SIG-M5 treated with dmso at 0.1 percent for 504 hours (cell line): ENCODE results near the gene TFDP2.

ENCODE experiments used
- DNase-seq: peaks from one replicate; lab custom pipeline; 2025; ENCODE audit not compliant: unreplicated experiment; lab: John Stamatoyannopoulos, UW

TFDP2 gene

DNA sequence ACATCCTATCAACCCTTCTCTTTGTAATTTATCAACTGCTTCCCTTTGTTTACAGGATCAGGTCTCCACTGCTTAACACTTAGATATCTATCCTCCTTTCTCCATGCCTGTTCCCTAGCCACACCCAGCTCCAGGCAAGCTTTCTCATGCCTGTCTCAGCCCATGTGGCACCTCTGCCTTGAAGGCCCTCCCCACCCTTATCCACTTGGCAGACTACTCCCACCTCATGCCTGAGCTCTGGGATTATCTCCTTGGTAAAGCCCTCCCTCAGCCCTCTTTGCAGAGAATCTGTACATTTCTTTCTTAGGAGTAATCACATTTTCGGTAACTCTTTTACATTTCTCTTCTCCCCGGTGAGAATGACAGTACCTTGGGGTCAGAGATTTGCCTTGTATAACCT is 176.9 kb downstream of the TFDP2 start:
- no peak for DNase-seq

DNA sequence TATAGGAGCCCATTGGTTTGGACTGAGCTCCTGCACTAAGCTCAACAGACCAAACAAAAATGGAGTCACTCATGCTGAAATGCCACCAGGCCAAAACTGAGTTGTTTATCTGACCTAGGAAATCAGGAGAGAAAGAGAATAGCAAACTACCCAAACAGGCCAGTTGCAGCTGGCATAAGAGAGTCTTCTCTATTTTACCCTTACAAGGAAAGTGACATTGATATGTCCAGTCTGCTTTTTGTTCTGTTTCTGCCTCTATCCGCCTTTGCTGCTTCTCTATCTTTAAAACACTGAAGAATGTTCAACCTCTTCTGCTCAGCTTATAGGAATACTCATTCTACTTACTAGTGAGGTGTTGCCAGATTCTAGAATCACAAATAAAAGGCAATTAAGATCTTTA is 177.8 kb downstream of the TFDP2 start:
- no peak for DNase-seq

DNA sequence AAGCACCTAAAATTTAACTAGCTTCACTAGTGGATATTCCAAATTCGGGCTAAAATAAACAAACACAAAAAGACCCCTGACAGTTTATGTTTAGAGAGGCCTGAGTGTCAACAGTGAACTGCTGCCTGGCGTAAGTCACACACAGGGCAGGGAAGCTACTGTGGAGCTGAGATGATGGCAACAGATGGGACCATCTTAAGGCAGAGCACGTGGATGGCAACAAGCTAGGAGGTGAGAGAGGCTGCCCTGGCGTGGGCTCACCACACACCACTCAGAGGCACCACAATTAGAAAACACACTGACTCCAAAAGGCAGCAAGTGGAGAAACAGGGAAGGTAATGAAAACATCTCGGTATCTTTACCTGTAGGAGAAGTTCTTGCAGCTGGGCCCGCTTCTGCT is 179.6 kb downstream of the TFDP2 start:
- no peak for DNase-seq

DNA sequence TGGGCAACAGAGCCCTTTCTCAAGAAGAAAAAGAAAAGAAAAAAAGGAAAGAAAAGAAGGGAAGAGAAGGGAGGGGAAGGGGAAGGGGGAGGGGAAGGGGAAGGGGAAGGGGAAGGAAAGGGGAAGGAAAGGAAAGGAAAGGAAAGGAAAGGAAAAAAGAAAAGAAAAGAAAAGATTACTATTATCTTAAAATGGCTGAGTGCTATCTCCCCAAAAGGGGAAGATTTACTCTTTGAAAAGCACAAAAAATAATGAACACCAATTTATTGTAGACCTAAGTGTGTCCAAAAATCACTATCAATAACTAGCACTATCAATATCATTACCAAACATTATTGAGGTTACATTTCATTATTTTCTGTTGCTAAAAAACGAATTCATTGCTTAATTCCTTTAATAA is 183.9 kb downstream of the TFDP2 start:
- DNase-seq: no peak

DNA sequence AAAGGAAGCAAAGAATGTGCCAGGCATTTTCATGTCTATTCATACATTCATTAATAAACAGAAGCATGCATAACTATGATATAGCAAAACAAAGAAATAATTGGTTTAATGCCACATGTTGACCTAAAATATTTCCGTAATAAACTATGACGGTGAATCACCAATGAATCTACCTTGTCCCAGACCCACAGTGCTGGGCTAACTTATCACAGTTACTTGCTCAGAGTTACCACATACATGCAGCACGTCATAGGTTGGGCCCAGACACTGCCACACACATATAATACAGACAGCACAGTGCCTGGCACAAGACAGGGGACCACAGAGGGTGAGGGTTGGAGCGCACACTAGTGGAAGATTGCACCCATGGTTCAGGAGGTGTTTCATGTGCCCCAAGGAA is 186.0 kb downstream of the TFDP2 start:
- no peak for DNase-seq

DNA sequence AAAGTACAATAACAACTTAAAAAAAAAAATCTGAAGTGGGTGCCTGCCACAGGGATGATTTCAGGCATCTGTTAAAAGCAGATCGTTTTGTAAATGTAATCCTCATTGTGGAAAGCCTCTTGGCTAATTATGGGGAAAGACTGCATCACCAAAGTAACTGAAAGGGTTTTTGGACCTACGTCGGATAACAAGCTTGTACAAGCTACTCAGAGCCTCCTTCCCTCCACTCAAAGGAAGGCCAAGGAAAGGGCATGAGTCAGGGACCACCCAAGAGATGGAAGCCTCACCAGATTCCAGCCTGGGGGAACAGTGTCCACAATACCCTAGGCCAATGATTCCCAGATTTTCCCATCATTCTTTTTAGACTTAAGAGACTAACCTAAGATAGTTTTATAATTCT is 188.6 kb downstream of the TFDP2 start:
- no peak for DNase-seq

DNA sequence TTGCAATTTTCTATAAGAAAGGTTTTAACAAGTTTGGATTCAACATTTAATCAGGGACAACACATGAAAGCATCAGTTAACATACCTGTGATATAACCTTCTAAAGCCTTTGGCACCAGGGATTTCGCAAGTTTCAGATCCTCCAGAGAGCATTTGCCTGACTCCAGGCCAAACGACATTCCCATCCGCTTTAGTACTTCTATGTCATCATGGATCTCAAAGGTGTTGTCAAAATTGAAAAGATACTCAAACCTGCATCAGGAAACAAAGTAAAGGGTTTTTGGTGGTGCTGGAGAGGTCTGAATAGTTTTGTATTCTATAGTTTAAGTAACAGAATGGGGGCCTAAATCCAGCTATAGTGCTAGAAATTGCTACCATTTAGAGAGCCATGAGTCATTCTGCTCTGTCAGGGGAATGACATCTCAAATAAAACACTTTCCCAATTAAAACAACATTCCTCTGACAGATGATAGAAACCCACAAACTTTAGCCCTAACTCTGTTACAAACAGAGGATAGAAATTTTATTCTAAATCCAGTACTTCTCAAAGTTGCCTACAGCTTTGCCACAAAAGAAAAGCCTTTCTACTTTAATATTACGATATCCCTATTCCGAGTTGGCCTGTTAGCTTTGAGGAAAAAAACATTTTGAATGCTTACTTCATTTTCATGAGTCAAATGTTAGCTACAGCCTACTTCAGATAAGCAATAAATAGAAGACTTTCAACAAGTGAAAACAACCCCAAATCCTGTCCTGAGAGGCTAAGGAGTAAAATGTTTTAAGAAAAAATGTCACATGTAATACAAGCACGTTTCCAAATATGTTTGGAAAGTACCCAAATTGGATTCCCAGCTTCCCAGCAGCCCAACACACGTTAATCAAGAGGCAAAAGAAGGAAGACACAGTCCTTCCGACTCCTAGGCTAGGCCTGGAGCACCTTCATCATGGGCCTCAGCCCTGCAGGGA is 189.5 kb downstream of the TFDP2 start:
- DNase-seq: no peak

DNA sequence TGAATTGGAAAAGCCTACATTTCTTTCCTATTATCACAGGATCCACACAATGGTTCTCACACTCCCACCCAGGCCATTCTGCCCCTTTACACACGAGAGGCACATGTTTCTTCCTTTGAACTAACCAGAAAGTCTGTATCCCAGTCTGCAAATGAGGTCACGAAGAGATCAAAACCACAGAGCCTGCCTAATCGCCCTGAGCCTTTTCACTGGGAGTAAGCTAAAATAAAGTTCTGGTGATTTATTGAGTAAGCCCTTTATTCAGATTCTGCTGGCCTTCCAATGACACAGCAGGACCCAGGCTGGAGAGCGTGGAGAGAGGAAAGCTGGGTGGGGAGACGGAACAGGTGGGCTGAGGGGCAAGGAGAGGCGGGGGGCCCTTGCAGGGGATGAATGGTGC is 194.2 kb downstream of the TFDP2 start:
- no peak for DNase-seq

DNA sequence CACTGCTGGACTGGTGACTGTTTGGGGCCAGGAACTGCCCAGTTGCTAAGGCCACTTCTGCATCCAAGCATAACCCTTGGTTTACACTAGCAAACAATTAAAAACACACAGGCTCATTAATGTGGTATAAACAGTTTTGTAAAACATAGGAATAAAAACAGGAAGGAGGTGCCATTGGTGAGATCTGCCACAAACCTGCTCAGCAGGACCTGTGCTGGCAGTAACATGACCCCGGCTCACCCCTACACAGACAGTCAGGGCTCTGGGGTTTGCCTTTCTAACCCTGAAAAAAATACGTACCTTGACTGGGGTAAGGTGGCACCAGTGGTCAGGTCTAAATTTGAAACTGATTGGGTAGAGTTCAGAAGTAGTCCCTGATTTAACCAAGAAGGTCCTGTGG is 196.7 kb downstream of the TFDP2 start:
- DNase-seq: no peak

DNA sequence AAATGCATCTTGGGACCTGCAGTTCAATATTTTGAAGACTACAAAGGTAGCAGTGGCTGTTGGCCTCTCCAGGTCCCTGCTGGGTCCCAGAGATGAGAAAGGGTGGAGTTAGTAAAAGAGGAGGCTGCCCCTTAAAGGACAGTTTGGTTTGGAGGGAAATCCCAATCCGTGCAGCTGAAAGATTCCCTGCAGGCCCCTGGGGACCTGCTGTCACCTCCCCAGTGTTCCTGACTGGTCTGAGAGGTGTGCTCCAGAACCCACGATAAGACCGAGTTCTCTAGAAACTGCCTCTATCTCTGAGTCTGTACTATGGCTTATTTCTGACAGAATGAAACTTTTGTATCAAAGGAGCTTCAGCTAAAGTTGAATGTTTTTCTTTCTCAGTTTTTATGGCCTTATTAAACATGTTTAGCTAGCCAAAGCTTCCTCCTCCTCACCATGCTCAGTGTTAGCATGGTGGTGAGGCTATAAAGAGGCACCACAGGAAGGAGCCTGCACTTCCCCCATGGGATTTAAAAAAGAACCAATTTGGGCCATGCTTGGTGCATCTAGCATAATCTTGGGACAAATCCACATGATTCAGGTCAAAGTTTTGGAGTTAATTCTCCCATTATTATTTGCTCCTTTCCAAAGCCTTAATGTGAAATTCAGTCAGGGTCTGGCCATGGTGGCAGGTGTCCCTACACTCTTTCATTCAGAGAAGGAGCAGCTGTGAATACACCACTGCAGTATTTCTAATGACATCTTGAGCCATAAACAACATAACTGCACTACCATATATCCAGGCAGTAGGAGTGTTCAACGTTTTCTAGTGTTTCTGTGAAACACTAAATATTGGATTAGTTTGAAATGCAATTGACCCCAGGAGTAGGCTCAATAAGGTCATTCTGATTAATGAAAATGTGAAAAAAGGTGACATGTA is 198.5 kb downstream of the TFDP2 start:
- no peak for DNase-seq

DNA sequence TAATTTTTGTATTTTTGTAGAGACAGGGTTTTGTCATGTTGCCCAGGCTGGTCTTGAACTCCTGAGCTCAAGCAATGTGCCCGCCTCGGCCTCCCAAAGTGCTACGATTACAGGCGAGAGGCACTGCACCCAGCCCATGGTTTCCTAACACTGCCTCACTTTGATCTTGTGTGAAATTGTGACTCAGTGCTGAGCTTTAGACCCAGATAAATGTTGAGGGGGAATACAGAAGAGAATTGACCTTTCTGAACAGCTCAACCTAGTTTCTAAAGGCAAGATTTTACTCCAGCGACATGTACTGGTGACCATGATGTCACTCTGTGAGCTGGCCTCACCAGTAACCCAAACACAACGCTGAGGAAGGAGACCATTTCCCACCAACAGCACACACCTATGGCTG is 199.4 kb downstream of the TFDP2 start:
- no peak for DNase-seq

DNA sequence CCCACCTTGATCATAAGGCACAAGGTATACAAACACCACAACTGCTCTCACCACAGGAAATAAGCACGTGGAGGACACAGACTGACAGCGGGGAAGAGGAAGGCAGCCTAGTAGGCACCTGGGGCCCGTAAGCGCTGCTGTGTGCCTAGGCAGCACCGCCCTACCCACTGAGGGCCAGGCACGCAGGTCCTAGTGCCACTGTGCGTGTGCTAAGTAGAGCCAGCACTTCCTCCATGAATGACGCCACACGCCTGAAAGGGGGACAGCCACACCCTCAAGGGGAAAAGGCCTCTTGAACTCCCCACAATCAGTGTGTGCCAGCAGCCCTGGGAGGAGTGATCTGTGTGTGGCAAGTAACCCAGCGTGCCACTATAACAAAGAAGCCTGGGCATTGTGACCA is 199.9 kb downstream of the TFDP2 start:
- no peak for DNase-seq

DNA sequence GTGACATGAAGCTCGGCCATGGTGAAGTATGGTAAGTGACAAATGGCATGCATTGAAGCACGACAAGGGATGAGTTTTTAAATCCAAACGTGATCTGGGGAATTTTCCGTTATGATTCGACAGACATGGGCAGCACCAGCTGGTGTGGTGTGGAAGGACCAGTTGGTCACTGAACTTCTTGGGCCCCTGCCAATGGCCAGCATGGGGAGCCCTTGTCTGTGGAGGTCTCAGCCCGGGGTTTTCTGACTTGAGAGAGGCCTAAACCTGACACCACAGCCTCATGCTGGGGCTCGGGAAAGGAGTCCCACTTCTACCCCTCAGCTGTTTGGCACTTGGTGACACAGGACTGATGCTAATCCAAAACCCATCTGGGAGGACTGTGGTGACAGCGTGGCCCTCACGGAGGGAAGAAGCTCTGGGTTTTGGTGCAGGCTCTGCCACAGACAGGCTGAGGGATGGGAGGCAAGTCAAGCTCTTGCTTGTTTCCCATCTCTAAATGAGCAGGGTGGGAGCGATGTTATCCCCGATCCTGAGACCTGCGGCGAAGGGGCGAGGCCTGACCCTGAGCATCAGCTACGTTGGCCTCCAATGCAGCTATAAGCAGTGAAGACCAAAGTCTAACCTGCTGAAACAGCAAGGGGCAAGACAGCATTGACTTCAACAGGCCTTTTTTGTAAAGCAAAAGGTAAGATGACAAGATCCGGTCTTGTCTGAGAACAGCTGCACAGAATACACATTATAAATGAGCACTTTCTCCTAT is 203.4 kb downstream of the TFDP2 start:
- DNase-seq: no peak

DNA sequence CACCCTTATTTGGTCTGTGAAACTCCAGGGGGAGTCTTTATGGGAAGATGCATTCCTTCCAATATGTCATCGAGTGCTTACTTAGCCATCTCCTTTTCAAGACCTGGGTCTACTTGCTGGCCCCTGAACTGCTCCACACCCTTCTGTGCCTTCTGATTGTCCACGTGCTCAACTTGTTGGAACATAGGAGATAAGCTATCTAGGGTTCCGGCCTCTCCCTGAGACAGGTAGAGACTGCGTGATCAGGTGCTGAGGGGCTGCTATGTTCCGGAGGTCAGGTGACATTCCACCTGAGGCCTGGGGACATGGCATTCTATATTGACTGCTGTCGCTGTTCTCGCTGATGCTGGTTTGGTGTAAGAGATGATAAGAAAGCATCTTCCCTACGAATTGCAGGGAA is 207.3 kb downstream of the TFDP2 start:
- DNase-seq: no peak

DNA sequence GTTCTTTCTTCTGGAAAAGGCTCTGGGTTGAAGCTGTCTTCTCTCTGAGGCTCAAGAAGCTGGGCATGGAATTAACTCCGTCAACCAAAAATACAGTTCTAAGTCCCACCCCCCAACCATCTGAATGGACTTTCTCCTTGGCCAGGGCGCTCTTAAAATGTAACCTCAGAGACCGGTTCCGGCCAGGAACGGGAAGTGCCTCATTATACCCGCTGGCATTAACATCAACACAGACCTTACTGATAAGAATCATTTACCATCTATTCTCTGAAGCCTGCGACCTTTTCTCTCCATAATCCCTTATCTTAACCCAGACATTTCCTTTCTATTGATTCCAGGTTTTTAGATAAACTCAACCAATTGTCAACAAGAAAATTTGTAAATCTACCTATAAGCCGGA is 208.3 kb downstream of the TFDP2 start:
- no peak for DNase-seq

DNA sequence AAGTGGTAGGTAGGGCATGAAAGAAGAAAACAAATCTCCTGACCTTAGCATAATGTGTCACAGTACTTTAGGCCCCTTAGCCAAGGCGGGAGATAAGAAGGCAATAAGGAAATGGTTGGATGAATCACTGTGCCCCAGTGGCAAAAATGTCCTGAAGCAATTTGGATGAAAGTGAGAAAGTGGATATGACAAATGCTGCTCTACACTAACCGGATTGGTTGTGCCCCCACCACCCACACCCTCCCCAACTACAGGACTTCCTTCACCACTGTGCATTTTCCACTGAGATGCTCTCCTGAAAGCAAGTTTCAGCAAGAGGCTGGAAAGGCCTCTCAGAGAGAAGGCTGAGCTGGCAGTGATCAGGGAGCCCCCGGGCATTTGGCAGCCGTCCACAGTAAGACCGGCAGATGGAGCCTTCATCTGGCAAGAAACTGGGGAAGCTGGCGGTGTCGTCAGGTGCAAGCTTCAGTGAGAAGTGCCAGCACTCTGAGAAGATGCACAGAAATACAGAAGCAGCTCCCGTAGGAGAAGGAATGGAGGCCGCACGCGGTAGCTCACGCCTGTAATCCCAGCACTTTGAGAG is 209.1 kb downstream of the TFDP2 start:
- DNase-seq: peak; percentile 53

DNA sequence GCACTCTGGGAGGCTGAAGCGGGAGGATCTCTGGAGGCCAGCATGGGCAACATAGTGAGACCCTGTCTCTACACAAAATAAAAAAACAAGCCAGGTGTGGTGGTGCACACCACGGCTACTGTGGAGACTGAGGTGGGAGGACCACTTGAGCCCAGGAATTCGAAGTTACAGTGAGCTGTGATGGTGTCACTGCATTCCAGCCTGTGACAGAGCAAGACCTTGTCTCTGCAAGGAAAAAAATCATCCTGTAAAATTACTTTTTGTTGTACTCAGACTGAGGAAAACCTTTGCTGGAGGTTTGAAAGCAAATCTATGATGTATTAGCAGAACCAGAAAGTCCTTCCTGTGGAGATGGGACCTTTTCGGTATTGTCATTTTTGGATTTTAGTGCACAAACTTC is 209.6 kb downstream of the TFDP2 start:
- DNase-seq: no peak

DNA sequence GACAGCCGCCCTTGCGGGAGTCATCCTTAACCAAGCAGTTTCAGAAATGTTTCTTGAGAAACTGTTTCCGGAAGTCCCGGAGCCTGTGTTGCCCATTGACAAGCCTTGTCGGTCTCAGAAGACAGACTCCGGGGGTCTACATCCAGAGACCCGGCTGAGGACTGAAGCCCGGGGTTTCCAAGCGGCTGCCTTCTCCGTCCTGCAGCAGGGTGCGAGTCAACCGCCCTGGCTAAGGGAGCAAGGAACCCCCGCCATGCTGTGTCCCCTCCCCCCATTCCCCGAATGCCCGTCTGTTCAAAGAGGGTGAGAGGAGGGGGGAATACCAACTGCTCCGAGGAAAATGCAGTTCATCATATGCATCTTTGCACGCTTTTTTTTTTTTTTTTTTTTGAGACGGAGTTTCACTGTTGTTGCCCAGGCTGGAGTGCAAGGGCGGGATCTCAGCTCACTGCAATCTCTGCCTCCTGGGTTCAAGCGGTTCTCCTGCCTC is 211.3 kb downstream of the TFDP2 start:
- no peak for DNase-seq

DNA sequence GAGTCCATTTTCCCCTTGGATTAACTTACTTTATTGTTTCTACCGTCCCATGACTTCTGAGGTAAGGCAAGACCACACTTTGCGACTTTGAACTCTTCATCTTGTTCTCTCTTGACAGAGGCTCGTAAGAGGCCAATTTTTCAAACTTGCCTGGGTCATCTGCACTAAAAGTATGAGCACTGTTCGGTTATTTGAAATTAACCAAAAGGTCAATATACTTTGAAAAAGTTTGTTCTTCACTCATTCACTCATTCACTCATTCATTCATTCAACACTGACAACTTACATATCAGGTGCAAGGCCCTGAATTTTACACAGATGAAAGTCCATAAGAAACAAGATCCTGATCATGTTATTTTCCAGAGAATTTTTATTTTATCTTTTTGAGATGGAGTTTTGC is 215.0 kb downstream of the TFDP2 start:
- DNase-seq: no peak

DNA sequence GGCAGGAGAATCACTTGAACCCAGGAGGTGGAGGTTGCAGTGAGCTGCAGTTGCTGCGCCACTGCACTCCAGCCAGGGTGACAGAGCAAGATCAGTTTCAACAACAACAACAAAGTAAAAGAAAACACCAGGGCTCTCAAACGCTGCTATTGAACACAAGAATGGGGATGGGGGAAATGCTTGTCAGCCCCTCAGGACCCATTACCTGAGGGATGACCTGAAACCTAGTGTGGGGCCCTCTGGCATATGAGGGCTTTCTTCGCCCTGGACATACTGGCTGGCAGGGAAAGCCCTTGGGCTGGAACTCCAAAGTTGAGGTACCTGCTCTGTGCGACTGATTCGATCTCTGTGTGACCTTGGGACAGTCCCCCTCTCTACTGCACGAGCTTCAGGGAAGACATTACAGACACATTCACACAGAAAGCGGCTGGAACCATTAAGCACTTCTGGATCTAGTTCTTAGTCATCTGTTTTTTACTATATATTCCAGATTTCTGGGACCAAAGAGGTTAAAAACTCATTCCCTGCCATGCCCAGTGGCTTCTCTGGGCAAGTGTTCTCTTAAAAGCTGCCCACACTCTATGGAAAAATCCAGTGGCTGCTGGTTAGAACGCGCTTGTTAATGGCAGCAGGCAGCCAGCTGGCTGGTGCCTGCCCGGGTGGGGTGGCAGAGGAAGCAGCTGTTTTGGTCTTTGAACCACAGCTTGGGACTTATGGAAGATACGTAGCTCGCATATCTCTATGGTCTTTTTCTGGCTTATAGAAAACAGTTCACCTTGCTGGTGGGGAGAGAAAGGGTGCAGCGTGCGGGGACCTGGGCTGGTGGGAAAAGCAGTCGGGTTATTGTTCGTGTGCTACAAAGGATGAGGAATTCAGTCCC is 215.7 kb downstream of the TFDP2 start:
- DNase-seq: no peak
